GM21390 (cell line): ENCODE measurements around the gene LRMDA.
"Not testable (repeated sequence)": the region's sequence is repeated elsewhere in the genome, so short reads cannot be mapped to it uniquely, and the experiment has no call there.

Source experiments
- ATAC-seq: cut with Tn5 transposase; IDR thresholded peaks from one replicate; pipeline ENCODE4 v1.9.1; 2021; ENCODE audit not compliant: unreplicated experiment

LRMDA gene

DNA sequence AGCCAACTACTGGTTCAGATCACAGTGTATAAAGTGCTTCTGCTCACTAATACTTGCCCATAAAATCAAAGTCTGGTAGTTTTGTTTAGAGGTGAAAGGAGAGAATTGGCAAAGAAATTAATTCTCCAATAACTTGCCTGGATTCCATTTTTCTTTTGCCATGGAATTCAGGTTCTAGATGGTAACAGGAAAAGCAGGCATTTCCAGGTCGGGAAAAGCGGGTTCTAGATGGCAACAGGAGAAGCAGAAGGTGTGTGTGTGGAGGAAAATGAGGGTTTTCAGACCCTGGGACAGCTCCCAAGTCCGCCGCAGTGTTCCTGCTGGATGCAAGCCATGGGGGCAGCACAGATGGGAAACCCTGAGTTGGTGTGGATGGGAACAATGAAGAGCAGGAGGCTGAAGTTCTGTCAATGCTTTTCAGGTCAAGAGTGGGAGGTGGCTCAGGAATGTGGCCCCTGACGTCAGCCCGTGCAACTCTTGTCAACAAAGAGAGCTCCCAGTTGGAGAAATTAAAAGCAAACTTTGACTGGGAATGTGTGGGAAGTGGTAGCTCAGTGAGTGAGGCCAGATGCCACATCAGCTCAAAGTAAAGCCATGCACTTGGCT, 696.7 kb downstream of the LRMDA start:
- ATAC-seq, result no peak

DNA sequence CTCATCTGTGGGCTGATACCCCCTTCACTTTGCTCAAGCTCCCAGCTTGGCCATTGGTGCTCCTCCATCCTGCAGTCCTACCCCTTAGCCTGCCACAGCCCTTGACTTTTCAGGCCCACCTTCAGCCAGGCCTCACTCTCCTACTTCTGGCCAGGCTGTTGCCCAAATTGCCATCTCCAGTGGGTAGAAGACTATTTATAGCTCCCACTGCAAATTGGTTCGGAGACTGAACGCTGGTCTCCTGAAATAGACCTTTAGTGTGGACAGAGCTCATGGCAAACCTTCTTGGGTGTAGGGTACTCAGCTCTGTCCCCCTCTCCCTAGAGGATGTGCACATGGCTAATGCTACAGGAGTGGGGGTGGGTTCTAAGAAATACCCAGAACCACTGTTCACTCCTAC, 697.8 kb downstream of the LRMDA start:
- ATAC-seq, result no peak

DNA sequence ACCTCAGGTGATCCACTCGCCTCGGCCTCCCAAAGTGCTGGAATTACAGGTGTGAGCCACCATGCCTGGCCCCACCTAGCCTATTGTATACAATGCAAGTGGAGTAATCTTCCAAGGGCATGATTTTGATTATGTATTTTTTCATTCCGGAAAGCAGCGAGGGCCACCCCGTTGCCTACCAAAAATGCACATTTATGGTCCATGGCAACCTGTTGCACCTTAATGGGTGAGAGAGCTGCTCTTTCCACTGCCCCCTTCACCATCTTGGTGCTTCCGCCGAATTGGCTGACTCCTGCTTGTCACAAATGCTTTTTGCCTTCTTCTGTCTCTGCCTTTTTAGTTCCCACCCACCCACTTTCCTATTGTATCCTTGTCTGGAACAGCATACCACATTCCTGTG, 699.5 kb downstream of the LRMDA start:
- no peak for ATAC-seq

DNA sequence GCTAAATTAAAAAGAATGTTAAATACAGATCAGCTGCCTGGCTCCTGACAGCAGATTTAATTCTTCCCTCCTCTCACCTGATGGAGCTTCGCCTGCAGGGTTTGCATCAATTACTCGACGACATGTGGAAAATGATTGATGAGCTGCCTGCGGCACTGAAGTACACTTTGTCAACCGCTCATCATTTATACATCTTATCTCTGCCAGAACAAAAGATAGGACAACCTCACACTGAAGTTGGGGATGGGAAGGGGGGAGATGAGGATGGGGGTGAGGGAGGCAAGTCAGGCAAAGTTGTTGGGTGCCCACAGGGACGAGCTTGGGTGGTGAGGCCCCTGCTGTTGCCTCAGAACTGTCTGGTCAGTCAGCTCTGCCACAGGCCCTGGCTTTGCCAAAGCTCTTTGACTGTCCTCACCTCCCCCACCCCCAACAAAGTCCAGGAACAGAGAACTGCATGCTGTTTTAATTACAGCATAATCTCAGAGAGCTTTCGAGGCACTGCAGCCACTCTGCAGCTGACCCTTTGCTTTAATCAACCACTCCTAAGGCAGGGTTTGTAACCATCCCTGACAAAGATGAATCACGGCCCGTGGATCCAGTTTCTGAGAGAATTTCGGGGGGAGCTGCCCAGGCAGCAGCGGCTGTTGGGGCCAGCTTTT, 702.3 kb downstream of the LRMDA start:
- no peak for ATAC-seq

DNA sequence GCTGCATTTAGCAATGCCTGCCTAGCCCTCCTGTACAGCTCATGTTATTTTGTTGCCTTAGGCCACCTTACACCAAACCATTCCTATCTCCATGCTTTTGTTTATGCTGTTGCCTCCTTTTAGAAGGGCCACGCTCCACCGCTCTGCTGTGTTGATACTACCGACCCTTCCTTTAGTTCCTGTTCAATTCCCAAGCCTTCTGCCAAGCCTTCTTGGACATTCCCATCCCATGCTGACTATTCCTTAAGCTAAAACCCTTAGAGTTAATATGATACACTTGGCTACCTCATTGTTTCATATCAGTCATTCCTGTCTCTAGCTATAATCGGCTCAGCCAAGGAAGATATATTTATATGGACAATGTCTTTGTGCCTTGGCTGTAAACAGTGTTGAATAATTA, 705.5 kb downstream of the LRMDA start:
- no peak for ATAC-seq

DNA sequence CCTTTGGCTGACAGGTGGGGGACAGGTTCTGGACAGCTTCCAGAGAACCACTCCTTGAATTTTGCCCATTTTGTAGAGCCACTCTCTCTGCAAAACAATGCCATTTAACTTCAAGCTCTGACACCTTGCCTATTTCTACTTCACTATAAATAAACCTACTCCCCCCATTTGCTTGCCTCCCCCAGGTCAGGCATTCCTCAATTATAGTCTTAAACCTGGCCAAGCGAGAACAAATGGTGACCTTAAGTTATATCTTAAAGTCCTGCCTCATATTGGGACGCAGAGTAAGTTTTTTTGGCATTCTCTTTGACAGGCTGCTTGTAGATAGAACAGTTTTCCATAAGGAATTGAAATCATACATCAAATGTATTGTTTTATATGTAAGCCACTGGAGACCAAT, 706.9 kb downstream of the LRMDA start:
- ATAC-seq, result no peak

DNA sequence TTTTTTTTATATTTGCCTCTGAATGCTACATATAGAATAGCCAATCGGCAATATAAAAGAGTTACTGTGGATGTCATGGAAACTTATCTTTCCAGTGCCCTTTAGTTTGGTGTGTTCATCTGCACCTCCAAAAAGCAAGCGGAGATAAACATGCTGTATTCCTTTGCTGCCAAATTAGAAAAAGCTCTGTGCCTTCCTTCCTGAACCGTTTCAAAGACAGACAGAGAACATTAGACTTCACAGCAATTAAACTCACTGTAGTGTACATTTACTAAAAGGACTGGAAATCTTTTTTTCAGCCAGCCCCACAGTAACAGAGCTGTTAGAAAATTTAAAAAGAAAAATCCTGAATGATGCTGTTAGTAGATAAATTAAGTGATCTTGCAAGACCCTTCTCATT, 707.5 kb downstream of the LRMDA start:
- ATAC-seq, result no peak

DNA sequence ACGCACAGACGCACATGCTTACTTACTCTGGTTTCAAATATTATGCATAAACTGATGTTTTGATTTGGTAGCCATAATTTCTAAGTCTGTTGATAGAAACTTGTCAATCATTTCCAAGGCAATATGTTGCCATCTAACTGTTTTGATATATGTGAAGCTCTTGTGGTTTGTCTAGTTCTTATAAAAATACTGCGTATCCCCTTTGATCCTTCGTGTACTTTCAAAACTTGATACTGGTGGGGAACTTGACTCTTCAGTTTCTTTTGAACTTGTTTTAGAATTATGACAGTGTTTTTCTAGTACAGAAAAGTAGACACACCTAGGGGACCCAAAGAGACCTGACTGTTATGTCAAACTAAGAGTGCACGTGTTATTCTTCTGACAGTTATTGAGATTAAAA, 708.0 kb downstream of the LRMDA start:
- no peak for ATAC-seq

DNA sequence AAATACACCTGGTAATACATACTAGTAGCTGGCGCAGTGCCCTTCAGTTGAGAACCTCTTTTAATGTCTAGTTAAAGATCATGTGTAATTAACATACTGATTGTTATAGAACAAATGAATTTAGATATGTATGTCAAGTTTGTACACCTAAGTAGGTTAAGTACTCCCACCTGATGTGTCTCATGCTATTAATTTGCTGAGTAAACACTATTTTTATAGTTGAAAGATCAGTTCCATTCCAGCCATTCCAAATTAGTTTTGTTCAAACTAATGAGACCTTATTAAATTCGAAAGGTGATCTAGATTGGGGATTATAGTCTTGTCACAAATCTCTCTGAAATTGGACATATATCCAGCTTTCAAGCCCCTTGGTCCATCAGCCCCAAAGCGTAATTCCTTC, 710.0 kb downstream of the LRMDA start:
- ATAC-seq, result no peak

DNA sequence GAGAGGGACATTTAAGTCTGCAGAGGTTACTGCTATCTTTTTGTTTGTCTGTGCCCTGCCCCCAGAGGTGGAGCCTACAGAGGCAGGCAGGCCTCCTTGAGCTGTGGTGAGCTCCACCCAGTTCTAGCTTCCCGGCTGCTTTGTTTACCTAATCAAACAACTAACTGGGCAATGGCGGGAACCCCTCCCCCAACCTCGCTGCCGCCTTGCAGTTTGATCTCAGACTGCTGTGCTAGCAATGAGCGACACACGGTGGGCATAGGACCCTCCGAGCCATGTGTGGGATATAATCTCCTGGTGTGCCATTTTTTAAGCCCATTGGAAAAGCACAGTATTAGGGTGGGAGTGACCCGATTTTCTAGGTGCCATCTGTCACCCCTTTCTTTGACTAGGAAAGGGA, 716.8 kb downstream of the LRMDA start:
- not testable (repeated sequence) for ATAC-seq

DNA sequence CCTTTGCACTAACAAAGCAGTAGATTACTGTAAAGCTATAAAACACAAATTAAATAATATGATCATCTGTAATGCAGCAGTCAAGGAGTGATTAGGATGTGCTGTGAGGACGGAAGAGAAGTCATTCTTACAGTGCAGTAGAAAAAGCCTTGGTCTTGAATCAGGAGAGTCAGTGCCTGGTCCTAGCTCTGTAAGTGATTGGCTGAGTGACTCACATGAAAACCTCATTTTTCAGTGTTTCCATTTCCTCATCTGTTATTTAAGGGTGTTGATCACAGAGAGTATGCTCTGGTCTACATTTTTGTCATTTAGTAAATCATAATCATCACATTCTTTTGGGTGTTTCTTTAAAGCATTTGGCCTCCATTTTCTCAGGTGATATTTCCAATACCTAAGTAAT, 717.8 kb downstream of the LRMDA start:
- no peak for ATAC-seq

DNA sequence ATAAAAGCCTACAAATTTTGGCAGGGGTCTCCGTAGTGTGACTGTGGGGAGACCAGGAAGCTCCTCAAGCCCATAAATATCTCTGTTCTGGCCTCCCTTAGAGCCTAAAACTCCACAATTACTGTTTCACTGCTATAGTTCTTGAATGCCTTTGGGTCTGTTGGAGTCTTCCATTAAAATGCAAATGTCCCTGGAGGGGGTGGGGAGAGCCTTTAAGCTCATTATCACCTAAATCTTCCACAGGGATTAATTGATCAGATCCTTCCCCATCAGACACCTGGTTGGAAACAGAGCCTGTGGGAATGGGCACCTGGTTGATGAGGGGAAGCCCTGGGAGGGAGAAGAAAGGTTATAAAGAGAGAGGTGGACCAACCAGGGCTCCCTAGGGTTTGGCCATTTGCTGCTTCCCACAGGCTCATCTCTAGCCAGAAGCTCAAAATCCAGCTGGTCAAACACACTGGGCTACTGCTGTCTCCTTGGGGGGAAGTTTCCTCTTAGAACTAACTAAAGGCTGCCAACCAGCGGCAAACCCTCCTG, 718.2 kb downstream of the LRMDA start:
- no peak for ATAC-seq

DNA sequence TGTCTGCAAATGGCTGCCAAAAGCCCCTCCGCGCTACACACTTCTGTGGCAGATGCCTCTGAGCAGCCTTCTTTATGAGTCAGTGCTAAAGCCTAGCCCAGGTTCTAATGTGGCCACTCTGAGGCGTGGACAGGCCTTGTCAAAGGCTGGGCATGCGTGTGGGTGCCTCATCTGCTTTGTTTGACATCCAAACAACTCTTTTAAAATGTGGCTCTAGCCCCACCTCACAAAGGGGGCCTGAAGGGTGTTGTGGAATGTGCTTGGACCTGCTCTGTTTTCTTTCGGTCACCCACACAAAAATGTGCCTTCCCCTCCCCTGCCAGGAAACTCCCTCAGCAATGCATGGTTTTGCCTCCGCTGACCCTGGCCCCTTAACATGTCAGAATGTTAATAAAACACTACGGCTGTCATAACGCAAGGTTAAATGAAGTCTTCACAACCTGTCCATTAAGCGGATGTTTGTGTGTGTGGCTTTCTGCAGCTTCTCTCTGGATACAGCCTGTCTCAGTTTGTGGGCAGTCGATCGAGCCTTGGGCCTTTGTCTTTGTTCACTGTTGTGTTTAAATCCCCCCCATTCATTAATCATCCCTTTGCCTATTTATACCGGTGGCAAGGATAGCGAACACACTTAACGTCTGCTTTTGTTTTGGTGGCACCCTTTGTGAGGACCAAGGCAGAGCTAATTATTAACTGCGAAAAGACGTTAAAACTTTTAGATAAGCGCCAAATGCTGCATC, 718.9 kb downstream of the LRMDA start:
- ATAC-seq, result no peak

DNA sequence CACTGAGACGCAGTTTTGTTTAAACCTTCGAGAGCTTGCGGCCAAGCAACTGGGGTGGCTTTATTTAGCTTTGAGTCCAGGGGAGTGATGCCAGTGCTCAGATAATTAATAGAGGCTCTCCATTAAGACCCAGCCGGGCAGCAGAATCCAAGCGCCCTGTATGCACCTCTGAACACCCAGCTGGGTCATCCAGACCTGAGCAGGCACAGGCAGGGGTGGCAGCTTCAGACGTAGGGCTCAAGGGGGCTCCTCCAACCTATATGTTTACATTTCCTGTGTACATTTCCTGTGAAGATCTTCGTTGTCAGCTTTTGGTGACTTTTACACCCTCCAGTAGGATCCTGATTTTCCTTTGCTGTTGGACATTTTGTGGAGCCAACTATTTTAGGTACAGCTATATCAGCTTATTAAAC, 719.5 kb downstream of the LRMDA start:
- no peak for ATAC-seq

DNA sequence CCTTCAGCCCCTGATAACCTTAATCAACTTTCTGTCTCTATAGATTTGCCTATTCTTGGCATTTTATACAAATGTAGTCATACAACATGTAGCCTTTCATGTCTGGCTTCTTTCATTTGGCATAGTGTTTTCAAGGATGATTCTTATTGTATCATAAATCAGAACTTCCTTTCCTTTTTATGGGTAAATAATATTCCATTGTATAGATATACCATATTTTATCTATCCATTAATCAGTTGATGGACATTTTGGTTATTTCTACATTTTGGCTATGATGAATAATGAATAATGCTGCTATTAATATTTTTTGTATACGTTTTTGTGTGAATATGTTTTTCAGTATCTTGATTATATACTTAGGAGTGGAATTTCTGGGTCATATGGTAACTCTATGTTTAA, 720.8 kb downstream of the LRMDA start:
- ATAC-seq, result no peak

DNA sequence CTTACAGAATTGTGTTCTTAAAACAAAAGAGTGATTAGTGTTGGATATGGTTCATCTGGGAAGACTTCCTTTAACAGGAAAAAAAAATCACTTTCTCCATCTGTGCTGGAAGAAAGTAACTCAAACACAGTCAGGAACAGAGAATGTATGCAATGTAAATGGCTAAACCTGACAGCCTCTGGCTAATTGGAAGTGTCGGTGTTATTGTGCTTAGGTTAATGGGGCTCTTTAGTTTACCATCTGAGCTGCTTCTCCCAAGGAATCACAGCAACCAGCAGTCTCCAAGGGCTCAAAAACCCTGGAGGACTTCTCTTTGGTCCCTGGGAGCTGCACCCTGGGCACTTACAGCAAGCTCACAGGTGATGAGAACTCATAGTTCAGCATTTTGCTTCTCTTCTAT, 724.5 kb downstream of the LRMDA start:
- ATAC-seq, result no peak

DNA sequence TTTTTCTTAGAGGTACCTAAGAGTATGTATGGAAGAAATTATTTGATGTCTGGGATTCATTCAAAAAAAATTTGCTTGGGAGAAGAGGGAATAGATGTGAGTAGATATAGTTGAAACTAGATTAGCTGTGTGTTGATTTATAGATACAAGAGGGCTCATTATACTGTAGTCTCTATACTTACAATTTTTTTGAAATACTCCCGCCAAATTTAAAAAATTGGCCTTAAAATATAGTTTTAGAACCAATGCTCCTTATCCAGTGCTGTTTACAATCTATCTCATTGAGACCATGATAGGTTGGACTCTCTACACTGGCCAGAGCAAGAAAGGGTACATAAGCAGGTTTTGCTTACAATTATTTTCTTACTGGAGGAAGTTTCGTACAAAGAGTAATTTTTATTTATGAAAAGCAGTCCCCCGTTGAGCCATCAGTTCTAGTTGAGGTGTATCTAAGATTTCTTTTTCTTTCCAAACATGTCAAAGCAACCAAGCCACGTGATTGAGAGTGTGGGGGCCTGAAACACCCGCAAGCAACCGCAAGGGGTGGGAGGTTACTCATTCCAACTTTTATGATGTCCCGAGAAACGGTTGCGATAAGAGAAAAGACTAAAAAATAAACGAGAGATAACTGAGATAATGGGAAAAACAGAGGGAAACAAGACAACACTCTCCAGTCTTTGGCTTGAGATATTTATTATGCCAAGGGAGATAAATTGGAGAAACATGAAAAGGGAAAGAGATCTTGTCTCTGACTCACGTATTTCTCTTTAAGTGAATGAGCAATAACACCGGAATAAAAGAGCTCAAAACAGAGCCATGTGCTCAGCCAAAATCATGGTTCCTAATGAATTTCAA, 729.2 kb downstream of the LRMDA start:
- no peak for ATAC-seq

DNA sequence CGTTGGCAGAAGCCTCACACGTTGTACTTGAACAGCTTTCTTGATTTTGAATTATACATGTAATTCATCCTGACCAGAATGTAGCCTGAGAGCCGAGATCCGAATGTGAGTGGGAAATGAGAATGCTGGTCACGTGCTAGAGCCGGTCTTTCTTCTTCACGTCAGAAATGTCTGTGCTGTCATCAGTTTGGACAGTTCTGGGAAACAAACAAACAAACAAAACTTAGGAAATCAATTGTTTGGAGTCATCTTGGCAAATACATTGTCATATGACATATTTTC, 729.8 kb downstream of the LRMDA start:
- no peak for ATAC-seq

DNA sequence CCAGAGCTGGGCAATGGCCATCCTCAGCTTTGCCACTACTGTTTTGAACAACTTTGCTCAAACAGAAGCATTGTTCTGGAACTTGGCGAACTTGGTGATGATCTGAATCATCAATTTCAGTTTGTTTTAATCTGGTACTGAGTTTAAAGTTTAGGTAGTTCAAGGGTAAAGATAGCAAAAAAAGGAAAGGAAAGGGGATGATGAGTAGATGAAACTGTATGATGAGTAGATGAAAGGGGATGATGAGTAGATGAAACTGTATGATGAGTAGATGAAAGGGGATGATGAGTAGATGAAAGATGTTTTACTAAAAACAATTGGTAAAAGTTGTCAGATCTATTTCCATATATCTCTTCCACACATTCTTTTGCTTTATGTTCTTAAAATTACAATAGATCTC, 737.0 kb downstream of the LRMDA start:
- ATAC-seq, result no peak

DNA sequence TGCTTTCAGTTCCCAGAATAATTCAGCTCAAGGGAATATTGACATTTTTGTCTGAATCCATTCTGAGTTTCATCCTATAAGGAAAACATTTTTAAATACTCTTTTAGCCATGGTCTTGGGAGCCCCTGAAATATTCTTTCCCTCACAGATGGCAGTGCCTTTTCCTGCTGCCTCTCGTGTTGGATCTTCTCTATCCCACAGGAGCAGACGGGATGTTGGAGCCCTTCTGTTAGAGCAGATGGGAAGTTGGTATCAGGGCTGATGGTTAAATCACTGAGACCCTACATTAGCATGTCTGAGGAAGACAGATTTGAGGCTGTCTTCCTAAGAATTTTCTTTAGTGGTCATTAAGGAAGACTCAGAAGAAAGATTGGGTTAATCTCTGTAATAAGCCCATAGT, 737.8 kb downstream of the LRMDA start:
- no peak for ATAC-seq

DNA sequence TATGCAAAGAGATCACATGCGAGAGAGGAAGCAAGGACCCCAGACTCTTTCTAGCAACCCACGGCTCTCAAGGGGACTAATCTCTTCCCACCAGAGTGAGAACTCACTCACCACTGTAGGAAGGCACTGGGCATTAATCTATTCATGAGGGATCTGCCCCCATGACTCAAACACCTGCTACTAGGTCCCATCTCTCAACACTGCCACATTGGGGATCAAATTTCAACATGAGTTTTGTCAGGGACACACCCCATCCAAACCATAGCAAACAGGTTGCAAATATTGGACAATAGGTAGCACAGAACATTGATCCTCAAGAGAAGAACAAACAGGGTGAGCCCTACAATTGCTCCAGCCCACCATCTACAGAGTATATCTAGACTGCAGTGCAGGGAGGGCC, 740.6 kb downstream of the LRMDA start:
- ATAC-seq, result no peak
